ENCODE results near the gene FRAS1. TPM values are rescaled to one million over a fixed set of nuclear protein-coding genes. Genes with fewer than 3 reads are reported as not detected.

The FRAS1 gene
- total RNA-seq, 1 donor from 2014 or later, result 0.20 TPM

GRCh38 chr4:78571804-78572203 lies 514.7 kb downstream of the FRAS1 start:
- no peak for DNase-seq (ENCODE audit: low read depth in 2 of 2)

- no peak for DNase-seq (ENCODE audit: low read depth in 2 of 2)
Measured at GRCh38 chr4:78578674-78579425, 521.7 kb downstream of the FRAS1 start.

GRCh38 chr4:78581618-78582017 lies 524.5 kb downstream of the FRAS1 start:
- DNase-seq (ENCODE audit: low read depth in 2 of 2), result no peak

- DNase-seq (ENCODE audit: low read depth in 2 of 2), result peak in 1 of 2 donors; percentile 49
Measured at GRCh38 chr4:78584863-78585547, 527.9 kb downstream of the FRAS1 start.

- DNase-seq (ENCODE audit: low read depth in 2 of 2), result no peak
Measured at GRCh38 chr4:78585633-78586032, 528.5 kb downstream of the FRAS1 start.

- DNase-seq (ENCODE audit: low read depth in 2 of 2), result peak in 1 of 2 donors; percentile 67
Measured at GRCh38 chr4:78588894-78589545, 531.9 kb downstream of the FRAS1 start.

- DNase-seq (ENCODE audit: low read depth in 2 of 2), result peak; percentile 47 to 60
Measured at GRCh38 chr4:78591404-78591803, 534.3 kb downstream of the FRAS1 start.

GRCh38 chr4:78592088-78592783 lies 535.1 kb downstream of the FRAS1 start:
- DNase-seq (ENCODE audit: low read depth in 2 of 2), result no peak

Other genes starting within 250 kb of the FRAS1 start
- 29.2 and 31.2 TPM in 2 replicates for gene CNOT6L, start 238.0 kb upstream of the FRAS1 start, total RNA-seq
- 18.3 and 20.9 TPM in 2 replicates for gene MRPL1, start 194.5 kb upstream of the FRAS1 start, total RNA-seq

Measured in lung microvascular endothelial cell (primary cell).